NCI-H128 (cell line): ENCODE results near the gene TMEM267.
"Not testable (repeated sequence)": the region's sequence is repeated elsewhere in the genome, so short reads cannot be mapped to it uniquely, and the experiment has no call there.

Source experiments
- DNase-seq: peaks from one replicate; lab custom pipeline; 2025; ENCODE audit not compliant: unreplicated experiment; lab: John Stamatoyannopoulos, UW

The TMEM267 gene

DNA sequence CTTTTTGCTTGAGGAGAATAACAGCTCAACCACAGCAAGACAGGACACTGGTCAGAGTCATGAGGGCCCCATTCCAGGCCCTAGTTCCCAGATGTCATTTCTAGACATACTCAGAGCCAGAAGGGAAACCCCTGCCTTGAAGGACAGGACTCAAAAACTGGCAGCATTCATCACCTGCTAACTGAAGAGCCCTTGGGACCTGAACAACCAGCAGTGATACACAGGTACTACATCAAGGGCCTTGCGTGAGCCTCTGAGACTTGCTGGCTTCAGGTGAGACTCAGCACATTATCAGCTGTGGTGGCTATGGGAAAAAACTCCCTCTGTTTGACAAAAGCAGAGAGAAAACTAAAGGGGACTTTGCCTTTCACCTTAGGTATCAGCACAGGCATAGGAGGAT, 22.6 kb downstream of the TMEM267 start:
- DNase-seq, result no peak

DNA sequence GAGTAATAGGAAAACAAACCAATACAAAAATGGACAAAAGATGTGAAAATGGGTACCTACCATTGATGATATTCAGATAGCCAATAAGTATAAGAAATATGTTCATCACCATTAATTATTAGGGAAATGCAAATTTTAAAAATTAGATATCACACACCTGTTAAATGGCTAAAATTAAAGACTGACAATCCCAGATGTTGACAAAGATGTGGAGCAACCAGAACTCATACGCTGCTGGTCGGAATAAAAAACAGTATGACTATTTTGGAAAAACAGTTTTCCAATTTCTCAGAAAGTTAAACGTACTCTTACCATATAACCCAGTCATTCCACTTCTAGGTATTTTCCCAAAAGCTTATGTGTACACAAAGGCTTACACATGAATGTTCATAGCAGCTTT, 27.1 kb downstream of the TMEM267 start:
- no peak for DNase-seq

DNA sequence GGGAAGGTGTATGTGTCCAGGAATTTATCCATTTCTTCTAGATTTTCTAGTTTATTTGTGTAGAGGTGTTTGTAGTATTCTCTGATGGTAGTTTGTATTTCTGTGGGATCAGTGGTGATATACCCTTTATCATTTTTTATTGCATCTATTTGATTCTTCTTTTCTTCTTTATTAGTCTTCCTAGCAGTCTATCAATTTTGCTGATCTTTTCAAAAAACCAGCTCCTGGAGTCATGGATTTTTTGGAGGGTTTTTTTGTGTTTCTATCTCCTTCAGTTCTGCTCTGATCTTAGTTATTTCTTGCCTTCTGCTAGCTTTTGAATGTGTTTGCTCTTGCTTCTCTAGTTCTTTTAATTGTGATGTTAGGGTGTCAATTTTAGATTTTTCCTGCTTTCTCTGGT, 42.1 kb downstream of the TMEM267 start:
- DNase-seq, result not testable (repeated sequence)

- no peak for DNase-seq
Measured at GRCh38 chr5:43437062-43437660, 46.5 kb downstream of the TMEM267 start.

DNA sequence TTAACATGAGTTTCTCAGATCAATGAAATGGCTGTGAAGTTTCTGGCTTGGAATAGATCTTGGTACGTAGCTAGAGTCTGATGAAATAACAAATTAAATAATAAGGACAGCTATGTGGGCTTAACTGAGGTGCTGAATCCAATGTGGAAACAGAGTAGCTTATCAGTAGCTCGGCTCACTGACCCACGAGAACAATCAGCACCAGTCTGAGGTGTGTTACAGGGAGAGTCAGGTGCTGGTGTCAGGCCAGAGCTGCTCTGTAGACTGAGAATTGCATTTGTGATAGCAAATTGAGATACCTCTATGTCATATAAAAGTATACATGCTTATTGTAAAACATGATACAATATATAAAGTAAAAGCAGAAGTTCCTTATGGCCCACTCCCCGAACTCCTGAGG, 50.3 kb downstream of the TMEM267 start:
- DNase-seq, result no peak

- no peak for DNase-seq
Measured at GRCh38 chr5:43432486-43433375, 50.9 kb downstream of the TMEM267 start.

DNA sequence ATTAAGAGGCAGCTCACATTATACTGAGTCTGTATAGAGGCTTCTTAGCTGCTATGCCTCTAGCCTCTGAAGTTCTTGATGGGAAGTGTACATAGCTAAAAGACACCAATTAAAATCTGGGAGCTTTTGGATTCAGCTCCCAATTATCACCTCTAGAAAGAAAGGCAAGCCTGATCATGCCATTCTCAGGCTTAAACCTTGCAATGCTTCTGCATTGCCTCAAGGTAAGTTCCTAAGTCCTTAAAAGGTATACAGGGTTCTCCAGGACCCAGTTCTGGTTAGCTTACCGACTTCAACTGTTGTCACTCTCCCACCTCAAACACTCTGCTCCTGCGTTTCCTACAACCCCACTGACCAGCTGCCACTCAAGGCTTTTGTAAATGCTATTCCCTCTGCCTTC, 54.0 kb downstream of the TMEM267 start:
- no peak for DNase-seq

DNA sequence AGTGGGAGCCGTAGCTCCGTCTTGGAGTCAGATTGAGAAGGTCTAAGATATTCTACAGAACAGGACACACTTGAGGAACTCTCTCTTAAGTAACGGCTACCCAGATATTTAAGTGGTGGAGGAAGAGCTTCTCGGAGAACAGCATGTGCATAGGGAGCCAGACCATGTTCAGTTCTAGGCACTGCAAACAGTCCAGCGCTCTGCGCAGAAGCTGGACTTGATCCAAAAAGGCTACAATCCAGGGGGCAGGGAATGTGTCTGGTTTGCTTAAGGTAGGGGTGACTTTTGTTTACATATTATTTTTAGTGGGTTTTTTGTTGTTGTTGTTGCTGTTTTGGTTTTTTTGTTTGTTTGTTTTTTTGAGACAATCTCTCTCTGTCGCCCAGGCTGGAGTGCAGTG, 54.6 kb downstream of the TMEM267 start:
- no peak for DNase-seq

DNA sequence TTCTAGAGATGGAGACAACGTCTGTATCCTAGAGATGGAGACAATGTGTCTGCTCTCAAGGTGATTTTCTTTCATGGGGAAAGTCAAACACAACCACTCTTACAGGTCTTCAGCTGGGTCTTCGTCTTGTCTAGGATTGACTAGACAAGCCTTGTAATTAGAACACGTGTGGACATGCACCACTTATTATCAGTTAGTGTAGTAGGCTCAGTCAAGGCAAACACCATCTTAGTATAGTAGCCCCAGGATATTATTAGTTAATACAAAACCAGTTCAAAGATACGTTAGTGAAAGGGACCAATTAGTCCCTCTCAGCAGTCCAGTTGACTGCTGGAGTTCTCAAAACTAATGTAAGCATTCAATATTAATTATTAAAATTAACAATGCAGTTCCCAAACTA, 56.4 kb downstream of the TMEM267 start:
- no peak for DNase-seq

DNA sequence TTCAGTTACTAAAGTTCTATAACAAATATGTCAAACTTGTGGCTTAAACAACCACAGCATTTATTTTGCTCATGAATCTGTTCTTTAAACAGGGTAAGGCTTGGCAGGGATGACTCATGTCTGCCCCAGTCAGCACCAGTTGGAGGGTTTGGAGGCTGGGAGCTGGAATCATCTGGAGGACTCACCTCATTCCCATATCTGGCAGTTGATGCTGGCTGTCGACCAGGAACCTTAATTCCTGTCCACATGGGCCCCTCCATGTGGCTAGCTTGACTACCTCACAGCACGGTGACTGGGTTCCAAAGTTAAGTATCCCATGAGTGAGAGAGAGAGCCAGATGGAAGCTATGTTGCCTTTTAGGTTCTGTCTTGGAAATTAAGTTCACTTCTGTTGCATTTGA, 57.7 kb downstream of the TMEM267 start:
- DNase-seq, result no peak

DNA sequence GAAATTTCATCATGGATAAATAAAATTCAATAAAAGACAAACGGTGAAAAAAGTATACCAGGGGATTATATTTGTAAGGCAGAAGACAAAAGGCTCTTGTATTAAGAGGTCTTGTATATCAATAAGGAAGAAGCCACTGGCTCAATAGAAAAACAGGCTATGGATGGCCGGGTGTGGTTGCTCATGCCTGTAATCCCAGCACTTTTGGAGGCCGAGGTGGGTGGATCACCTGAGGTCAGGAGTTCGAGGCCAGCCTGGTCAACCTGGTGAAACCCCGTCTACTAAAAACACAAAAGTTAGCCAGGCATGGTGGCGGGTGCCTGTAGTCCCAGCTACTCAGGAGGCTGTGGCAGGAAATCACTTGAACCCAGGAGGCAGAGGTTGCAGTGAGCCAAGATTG, 60.6 kb downstream of the TMEM267 start:
- not testable (repeated sequence) for DNase-seq

DNA sequence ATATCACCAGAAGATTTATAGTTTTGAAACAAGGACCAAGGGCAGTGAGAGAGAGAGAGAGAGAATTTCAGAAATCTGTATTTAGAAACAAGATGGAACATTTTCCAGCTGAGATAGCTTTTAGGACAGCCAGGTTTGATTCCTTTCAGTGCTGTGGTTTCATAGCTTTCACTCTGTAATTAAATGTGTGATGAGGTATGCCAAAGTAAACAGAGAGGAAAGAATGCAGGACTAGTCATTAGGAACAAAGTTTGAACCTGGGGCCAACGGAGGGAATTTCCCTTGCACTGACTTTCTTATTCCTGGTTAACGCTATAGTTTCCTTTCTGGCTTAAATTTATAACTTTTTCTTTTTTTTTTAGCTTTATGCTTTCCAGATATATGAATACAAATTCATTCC, 61.5 kb downstream of the TMEM267 start:
- DNase-seq, result no peak

DNA sequence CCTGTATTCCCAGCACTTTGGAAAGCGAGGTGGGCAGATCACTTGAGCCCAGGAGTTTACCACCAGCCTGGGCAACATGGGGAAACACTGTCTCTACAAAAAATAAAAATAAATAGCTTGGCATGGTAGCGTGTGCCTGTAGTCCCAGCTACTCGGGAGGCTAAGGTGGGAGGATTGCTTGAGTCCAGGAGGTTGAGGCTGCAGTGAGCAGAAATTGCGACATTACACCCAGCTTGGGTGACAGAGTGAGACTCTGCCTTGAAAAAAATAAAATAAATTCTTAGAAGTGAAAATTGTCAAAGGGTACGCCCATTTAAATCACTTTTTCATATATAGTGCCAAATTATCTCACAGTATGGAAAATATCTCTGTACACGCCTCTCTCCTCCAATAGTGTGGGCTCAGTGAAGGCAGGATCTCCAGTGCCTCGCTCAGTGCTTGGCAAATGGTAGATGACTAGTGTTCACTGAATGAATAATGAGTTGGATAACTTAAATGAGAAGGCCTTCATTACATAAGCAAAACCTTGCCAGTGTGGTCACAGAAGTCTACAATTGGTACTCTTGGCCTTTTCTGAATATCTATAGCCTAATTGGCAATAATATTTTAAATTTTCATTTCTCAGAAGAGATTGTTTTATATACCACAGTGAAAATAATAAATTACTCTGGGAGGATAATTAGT, 62.1 kb downstream of the TMEM267 start:
- no peak for DNase-seq

DNA sequence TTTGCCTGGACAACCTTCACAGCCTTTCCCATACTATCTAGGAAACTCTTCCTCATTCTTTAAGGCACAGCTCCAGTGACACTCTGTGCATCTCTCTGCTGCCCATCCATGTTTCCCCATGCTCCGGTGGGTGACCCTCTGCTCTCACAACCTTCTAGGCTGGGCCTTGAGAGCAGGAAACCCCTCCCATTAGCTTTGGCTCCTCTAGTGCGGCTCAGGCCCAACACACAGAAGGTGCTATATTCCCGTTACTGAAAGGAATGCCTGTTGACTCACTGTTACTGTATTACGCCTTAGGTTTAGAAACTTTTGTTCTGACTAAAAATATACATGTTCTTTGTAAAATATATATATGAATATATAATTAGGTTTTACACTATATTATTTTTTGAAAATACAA, 63.4 kb downstream of the TMEM267 start:
- no peak for DNase-seq

GRCh38 chr5:43418561-43418960, 65.1 kb downstream of the TMEM267 start:
- no peak for DNase-seq

GRCh38 chr5:43416803-43417394, 66.8 kb downstream of the TMEM267 start:
- no peak for DNase-seq

DNA sequence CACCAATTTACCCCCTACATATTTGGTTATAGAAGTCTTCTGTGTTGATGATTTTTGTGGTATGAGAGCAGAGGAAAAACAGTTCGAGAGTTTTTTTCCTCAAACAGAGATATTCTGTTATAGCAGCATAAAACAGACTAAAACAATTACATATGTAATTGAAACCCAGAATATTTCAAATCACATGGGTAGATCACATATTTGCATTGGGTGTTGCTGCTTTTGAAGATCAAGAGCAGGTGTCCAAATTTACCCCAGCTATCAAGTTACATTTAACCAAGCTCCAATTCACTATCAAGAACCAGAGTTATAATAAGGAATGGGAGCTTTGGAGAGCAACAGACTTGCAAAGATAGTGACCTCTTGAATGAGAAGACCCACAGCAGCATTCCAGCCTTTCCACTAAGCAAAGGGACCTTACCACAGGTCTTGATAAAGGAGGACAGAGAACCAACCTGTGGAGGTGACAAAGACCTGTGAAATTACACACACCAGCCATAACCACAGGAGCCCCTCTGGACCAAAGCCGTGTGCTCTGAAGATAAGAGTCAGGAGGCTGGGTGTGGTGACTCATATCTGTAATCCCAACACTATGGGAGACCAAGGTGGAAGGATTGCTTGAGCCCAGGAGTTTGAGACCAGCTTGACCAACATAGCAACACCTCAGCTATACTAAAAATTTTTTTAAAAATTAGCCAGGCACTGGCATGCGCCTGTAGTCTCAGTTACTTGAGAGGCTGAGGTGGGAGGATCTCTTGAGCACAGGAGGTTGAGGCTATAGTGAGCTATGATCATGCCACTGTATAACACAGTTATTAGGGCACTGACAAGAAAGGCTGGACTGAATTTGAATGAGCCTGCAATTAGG, 67.5 kb downstream of the TMEM267 start:
- DNase-seq, result no peak

DNA sequence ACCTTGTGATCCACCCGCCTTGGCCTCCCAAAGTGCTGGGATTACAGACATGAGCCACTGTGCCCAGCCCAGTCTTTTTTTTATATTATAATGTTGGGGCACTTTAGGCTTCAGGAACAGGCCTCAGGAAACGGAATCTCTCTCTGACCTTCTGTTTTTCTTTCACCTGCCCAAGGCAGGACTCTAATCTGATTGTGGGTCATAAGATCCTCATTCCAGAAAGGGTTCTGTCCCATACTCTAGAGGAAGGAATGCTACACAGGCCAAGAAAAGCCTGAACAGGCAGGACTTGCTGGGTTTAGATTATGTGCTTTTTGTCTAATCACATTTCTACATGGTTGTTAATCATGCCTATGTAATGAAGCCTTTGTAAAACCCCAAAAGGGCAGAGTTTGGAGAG, 69.7 kb downstream of the TMEM267 start:
- DNase-seq, result no peak

DNA sequence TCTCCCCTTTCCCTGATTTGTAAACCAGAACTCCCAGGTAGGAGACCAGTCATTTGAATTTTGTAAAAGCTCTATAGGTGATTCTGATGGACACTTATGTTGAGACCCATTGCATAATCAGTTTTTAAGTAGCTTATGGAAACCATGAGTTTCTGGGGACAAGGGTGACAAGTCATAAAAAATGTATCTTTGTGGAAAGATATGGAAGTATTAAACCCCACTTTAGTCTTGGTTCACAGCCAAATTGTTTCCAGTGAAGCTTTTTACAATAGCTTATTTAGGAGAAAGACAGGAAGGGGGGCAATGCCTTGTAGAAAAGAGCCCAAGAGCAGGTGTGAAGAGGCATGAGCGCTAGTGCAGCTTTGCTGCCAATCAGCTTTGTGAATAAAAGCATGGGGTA, 71.0 kb downstream of the TMEM267 start:
- DNase-seq, result peak; percentile 70

DNA sequence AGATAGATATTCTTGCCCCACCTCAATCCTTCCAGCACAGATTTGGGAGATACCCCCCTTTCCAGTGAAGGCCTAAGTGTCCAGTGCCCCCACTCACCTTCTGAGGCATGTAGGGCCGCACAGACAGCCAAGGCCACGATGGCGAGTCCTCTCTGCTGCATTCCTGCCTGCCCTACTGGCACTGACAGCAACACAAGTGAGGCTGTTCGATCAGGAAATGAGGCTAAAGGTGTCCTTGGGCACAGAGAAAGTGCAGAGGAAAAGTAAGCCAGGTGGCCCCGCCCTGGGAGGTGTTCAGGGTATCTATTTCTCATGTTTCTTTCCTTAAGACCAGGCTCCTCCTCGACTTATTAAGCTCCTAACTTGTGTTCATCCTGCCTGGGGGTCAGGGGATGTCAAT, 71.5 kb downstream of the TMEM267 start, which contains the start of gene CCL28:
Gene CCL28, minus strand, starts transcription at position 236 of the 400 bp plus-strand sequence. Its CDS starts 75 bp downstream, at position 161.
- DNase-seq, result no peak

DNA sequence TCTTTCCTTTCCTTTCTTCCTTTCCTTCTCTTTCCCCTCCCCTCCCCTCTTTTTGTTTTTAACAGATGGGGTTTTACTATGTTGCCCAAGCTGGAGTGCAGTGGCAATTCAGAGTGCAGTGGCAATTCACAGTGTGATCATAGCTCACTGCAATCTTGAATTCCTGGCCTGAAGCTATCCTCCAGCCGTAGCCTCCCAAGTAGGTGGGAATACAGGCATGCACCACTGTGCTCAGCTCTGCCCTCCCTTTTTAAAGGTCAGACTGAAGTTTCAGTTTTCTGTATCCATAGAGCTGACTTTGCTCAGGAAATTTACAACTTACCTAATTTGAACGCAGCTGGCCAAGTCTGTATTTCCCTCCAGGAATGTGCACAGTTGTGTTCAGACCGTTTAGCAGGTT, 72.2 kb downstream of the TMEM267 start:
- no peak for DNase-seq
